Umbilical cord (tissue), 2 donors: ENCODE measurements around the gene DDC. TPM values are rescaled to one million over a fixed set of nuclear protein-coding genes. Genes with fewer than 3 reads are reported as not detected.

Experiments used
- DNase-seq: peaks from one replicate; pipeline ENCODE4 v3.0.0-alpha.2; 2015; ENCODE audit warnings: low spot score
- total RNA-seq: library from RNA; depleted of rRNA; stranded (reverse); fragments of >200 nt; gene quantifications from one replicate; pipeline ENCODE4 v1.2.3, GENCODE V29; 2014; ENCODE audit warnings: low replicate concordance; ENCODE audit not compliant: insufficient read depth

The DDC gene
- total RNA-seq, 1 donor from 2014 or later: 8.9 TPM

DNA sequence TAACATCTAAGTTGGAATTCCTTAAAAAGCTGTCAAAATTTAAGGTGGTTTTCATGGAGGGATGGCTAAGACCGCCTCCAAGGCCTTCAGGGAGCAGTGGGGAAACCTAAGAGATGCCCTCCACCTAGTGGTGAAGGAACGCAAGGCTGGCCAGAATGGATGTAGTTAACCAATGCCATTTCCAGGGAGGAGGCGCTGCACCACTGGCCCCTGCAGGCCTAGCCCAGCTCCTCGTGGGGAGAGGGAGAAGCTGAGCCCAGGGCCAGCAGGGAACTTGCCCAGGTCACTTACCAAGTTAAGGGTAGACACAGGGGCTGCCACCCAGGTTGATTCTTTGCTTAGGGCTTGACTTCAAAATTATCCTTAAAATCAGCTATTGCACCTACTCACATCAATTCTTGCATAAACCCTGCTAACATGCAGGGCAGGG lies 147.1 kb downstream of the DDC start:
- DNase-seq: peak; percentile 82

DNA sequence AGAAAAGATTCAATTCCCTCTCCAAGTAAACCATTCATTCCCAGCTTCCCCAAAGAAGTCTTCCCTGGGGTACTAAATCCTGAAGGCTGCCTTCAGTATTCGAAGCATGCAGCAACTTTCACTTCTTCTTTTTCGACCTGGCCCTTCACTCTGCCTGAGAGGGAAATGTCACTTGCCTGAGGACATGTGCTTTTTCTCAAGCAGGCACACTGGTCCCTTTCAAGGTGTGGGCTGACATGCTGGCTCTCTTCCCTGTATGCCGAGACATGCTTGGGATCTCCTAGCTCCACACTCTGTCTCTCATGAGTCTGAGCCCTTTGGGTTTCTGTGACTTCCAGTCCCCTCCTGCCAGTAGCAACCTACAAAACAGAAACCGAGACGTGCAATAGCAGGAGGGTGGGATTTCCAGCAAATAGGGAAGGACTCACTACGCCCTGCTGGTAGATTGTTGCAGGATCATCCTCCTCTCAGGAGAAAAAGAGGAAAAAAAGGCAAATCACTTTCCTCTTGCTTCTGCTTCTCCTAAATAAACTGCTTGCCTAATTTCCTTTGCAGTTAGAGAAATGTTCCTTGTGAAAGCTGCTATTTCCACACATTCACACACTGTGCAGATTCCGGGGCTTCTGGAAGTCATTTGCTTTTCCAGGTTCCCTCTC lies 148.6 kb downstream of the DDC start:
- peak; percentile 26 for DNase-seq

DNA sequence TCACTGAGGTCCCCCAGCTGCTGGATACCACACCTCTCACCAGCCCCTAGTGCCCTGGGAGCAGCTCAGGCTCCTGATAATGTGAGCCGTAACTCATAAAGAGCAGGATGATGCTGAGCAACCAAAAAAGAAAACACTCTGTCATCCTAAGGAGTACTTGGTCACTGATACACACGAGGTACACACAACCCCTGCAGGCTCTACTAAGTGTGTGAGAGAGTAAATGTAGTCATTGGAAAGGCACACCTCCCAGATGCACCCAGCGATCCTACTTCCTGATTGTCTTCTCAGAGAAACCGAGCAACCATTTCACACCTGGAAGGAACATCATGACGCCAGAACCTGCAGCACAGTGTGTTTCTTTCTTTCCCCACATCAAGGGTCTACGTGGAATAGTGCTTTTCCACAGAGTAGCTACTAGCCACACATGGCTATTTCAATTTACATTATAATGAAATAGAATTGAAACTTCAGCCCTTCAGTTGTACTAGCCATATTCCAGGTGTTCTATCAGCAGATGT lies 149.3 kb downstream of the DDC start:
- DNase-seq: no peak

DNA sequence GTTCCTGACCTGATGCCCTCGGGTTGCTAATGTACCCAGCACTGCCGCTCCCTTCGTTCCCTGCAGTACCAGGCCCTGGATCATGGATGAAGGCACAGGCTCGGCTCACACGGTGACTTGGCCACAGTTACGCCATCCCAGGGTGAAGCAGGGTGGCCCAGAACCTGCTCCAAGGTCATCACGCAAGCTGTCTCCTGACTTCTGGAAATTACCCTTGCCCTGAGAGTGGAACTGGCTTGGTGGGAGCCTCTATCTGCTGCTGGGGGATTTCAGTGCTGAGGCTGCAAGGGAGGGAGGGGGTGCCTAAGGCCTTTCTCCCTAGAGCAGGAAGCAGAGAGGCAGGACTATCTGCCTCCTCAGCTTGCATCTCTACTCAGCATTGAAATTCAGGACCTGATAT lies 151.6 kb downstream of the DDC start:
- no peak for DNase-seq

DNA sequence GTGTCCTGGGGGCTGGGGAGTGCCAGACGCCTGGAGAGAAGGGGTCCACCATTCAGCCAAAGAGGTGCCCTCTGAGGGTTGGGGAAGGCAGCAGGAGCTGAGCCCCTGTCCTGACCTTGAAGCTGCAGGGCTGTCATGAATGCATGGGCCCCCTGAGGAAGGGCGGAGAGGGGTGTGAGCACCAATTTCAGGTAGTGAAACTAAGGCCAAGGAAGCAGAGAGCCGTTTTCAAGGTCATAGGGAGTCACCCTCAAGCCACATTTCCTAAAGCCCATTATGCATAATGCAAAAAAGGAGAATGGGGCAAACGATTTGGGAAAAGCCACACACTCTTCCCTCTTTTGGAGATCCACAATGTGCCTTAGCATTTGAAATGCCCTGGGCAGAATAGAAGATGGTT lies 152.2 kb downstream of the DDC start:
- DNase-seq: no peak

DNA sequence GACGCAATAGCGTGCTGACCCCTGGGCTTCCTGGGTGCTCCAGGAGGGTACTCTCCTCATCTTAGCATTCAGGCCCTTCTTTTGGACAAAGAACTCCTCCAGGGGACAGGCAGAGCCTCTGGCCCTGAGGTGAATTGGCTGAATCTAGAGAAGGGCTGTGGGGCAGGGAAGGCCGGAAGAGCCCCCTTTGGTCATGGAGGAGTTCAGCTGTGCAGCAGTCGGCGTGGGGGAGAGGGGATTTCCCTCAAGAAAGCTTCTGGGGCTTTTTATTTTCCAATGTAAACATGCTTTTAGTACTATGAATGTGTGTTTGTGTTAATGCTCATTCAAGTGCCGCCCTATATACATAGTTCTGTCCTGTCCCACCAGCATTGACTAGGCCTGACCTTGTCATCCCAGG lies 153.9 kb downstream of the DDC start:
- DNase-seq: no peak

DNA sequence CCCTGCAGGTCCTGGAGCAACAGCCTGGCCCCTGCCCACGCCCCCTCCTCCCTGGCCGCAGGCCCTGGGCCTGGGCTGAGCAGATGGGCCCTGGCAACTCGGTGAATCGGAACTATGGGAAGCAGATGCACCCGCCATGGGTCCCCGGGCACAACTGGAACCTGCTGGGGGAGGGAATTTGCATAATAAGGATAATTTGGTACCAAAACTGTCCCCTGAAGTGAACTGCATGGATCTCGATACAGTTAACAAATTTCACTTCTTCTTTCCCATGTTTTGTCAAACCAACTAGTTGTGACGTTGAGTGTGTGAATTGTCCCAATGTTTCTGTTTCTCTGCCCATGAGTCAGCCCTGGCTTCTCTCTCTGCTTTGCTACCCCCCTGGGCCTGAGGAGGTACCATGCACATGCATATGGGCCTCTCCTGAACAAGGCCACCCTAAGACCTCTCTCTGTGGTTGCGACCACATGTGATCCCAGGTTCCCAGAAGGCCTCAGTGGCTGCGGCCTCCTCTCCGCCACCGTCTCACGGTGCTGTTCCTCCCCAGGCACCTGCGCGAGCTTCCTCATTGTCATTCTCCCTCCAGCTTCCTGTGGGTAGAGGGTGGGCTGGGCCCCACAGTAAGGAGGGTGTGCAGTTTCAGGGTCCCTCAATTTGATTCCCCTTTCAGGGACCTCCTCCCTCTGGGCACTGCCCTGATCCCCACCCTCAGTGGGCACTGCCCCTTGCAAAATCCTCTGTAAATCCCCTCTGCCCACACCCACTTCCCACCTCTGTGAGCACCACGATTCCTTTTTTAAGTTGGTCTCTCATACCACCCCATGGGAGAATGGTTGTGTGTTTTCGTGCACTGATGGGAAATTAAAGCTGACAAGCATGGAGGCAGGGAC lies 155.1 kb downstream of the DDC start:
- no peak for DNase-seq

Other genes with a start within 250 kb of the DDC start
- 9.6 TPM for gene FIGNL1, start 115.1 kb downstream of the DDC start, total RNA-seq
- gene GRB10, start 217.5 kb upstream of the DDC start, total RNA-seq: 38.3 TPM